GM06990 (cell line): ENCODE results near the gene SNRPD1.
"Not testable (repeated sequence)": the region's sequence is repeated elsewhere in the genome, so short reads cannot be mapped to it uniquely, and the experiment has no call there.

ENCODE experiments used
- DNase-seq: peaks from one replicate; pipeline ENCODE4 v3.0.0-alpha.2; 2011; ENCODE audit not compliant: insufficient read length; ENCODE audit errors: extremely low read depth
- H3K27me3 ChIP-seq: replicated peaks from 2 replicates; pipeline ENCODE4 v1.6.0; 2011; ENCODE audit warnings: low read length; ENCODE audit not compliant: control insufficient read depth, insufficient read depth
- H3K36me3 ChIP-seq: 2 replicates; pipeline ENCODE4 v1.5.1; 2011; ENCODE audit warnings: low read length; ENCODE audit not compliant: control insufficient read depth, insufficient read depth
- H3K4me3 ChIP-seq: replicated peaks from 2 replicates; pipeline ENCODE4 v1.5.1; 2011; ENCODE audit warnings: low read depth, mild to moderate bottlenecking, control low read depth, low read length
- CTCF ChIP-seq: IDR thresholded peaks from 2 replicates; pipeline ENCODE4 v1.5.1; 2011; ENCODE audit warnings: low read length, control low read depth, mild to moderate bottlenecking, inconsistent platforms; ENCODE audit not compliant: insufficient read depth, poor library complexity, severe bottlenecking

Gene SNRPD1

GRCh38 chr18:21612125-21613039 is at the start of gene SNRPD1:
SNRPD1 (plus strand) TSS chr18:21612314; CDS start chr18:21612430, 116 bp downstream.
- H3K27me3 ChIP-seq = no peaks in the 10 kb centered on the region
- peak within 1 kb of the TSS; percentile 96 for H3K4me3 ChIP-seq
- peak; percentile 99 for TF ChIP-seq CTCF
- peak; percentile 97 for DNase-seq
- H3K36me3 ChIP-seq = no peaks in the 10 kb centered on the region

GRCh38 chr18:21571772-21572171 is 40.3 kb upstream of the SNRPD1 start:
- Histone ChIP-seq H3K4me3 (no peak overlapping the region), H3K36me3 (peaks cover 2% of the 10 kb centered on the region), H3K27me3 (no peaks in the 10 kb centered on the region)
- TF ChIP-seq CTCF = no peak
- DNase-seq = no peak

- Histone ChIP-seq H3K27me3 (no peaks in the 10 kb centered on the region), H3K4me3 (no peak overlapping the region), H3K36me3 (peaks cover 2% of the 10 kb centered on the region)
- DNase-seq = no peak
- TF ChIP-seq CTCF = no peak
Measured at GRCh38 chr18:21575656-21576055, 36.5 kb upstream of the SNRPD1 start.

- Histone ChIP-seq H3K36me3 (no peaks in the 10 kb centered on the region), H3K27me3 (no peaks in the 10 kb centered on the region), H3K4me3 (no peak overlapping the region)
- TF ChIP-seq CTCF = no peak
- DNase-seq = no peak
Measured at GRCh38 chr18:21584391-21584790, 27.7 kb upstream of the SNRPD1 start.

- not testable (repeated sequence) for H3K4me3 ChIP-seq, H3K36me3 ChIP-seq, H3K27me3 ChIP-seq, DNase-seq
Measured at GRCh38 chr18:21592361-21592760, 19.8 kb upstream of the SNRPD1 start.

- no peak overlapping the region for H3K4me3 ChIP-seq
- DNase-seq = no peak
- peak; percentile 29 for TF ChIP-seq CTCF
- H3K36me3 ChIP-seq = no peaks in the 10 kb centered on the region
- no peaks in the 10 kb centered on the region for H3K27me3 ChIP-seq
Measured at GRCh38 chr18:21593540-21594257, 18.4 kb upstream of the SNRPD1 start.
